PFSK-1 (cell line): ENCODE data around the gene TMEM266.

Experiments
- REST ChIP-seq, 2 experiments: IDR thresholded peaks; 2 replicates each; pipeline versions ENCODE4 v1.6.1 to v1.8.0; 2011 to 2012; ENCODE audit warnings: low read depth in 2 of 2, low read length in 2 of 2, control low read depth in 1 of 2, inconsistent platforms in 1 of 2, mild to moderate bottlenecking in 1 of 2, moderate library complexity in 1 of 2; ENCODE audit not compliant: insufficient read depth in 1 of 2
- SIN3A ChIP-seq: IDR thresholded peaks from 2 replicates; pipeline ENCODE4 v1.6.1; 2012; ENCODE audit warnings: mild to moderate bottlenecking, low read length, moderate library complexity, borderline replicate concordance; ENCODE audit not compliant: insufficient read depth
- TAF1 ChIP-seq: IDR thresholded peaks from 2 replicates; pipeline ENCODE4 v1.6.1; 2012; ENCODE audit warnings: low read length, control low read depth, borderline replicate concordance; ENCODE audit not compliant: insufficient read depth

GRCh38 chr15:76173317-76173834 lies 113.6 kb downstream of the TMEM266 start:
- no peak for TF ChIP-seq REST (IDR thresholded peaks at IDR 0.05; ENCODE audit: insufficient read depth in 1 of 2, low read depth in 2 of 2, low read length in 2 of 2)
- no peak for TF ChIP-seq SIN3A
- no peak for TF ChIP-seq TAF1
